Islet precursor cell (in vitro differentiated cells): ENCODE data around the gene CTSL.
"Not testable (repeated sequence)": the region's sequence is repeated elsewhere in the genome, so short reads cannot be mapped to it uniquely, and the experiment has no call there.

Experiments
- DNase-seq: peaks from one replicate; pipeline ENCODE4 v3.0.0-alpha.2; 2018

CTSL gene

DNA sequence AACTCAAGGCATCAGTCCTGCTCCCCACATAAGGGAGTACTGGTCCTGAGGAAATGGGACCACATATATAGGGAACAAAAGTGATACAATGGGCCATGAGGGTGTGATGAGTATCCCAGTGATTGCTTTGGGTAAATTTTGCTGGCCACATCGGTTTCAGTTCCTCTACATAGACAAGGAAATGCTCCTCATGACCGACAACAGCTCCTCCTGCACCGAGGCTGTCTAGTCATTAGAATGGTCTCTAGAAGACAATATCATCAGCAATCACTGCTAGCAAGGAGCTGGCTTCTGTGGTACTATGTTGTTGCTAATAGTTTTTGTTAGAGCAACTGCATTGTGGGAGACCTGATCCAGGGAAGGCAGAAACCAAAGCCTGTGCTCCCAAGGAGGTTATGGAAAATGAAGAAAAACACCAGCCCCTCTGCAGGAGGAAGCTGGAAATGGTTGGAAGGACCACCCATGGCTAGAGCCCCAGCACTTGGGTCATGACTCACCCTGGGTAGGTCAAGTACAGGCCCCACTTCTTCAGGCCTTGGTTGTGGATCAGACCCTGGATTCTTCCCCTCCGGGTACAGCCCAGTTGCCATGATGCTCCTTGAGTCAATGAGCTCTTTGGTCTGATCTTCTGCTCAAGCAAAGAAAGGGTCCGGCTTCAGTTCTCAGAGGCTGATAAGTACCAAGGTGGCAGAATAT is 3.4 kb upstream of the CTSL start:
- no peak for DNase-seq

DNA sequence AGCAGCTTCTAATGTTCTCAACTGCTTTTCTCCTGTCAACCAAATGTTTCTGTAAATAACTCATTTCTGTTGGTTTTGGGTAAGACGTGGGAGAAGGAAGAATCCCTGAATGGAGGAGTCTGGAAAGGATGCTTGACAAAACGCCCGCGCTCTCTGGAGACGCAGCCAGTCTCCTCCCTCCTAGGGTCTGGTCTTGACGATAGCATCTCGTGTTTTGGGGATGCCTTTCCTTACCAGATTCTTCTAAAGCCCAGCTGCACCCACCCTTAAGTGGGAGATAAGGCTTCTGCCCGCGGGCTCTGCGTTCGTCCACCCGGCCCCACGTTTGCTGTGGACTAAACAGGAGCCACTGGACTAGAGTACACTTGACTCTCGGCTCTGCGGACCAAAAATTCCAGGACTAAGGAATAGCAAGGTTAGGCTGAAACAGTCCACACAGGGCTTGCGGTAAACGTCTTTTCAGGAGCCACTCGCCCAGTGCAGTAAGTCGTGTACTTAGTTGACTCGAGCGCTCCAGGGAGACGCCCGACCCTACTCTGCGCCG is 491 bp upstream of the CTSL start:
- DNase-seq, result no peak

DNA sequence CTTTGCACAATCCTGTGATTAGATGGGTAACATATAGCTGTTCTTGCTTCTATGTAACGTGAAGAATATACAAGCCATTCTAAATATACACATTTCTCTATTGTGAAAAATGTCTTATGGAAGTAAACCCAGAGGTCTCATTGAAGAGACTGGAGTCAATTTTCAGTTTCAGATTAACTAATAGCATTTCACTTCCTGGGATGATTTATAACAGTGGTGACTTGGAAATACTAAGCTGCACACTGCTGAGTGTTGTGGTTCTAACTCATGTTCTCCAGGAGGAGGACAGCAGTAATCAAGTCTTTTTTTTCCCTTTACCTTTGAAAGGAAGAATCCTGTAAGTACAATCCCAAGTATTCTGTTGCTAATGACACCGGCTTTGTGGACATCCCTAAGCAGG is 3.3 kb downstream of the CTSL start:
- no peak for DNase-seq

DNA sequence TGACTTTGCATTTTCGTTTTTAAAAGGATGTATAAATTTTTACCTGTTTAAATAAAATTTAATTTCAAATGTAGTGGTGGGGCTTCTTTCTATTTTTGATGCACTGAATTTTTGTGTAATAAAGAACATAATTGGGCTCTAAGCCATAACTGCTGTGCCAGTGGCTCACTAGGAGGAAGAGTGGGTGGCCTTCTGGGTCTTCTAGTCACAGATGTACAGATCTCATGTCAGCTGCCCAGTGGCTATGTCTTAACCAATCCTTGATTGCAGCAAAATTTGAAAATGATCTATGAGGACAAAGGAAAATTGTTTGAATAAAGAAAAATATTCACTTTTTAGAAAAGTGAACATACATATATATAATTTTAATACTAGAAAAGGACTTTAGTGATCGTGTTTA is 5.4 kb downstream of the CTSL start:
- no peak for DNase-seq

DNA sequence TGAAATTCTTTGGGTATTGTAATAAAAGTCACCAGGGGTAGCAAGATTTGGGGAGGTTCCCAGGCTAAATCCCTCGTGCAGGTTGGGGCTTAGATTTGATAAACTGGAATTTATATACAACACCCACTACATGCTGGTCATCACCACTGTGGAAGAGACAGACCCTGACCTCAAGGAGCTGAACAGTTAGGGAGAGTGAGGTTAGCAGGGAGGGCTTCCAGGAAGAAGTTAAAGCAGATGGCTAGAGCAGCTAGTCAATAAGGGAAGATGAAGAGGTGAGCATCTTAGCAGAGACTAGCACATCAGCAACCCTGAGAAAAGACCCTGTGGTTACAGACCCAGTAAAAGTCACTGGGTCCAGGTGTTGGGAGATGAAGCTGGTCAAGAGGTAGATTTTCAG is 6.4 kb downstream of the CTSL start:
- DNase-seq, result no peak

DNA sequence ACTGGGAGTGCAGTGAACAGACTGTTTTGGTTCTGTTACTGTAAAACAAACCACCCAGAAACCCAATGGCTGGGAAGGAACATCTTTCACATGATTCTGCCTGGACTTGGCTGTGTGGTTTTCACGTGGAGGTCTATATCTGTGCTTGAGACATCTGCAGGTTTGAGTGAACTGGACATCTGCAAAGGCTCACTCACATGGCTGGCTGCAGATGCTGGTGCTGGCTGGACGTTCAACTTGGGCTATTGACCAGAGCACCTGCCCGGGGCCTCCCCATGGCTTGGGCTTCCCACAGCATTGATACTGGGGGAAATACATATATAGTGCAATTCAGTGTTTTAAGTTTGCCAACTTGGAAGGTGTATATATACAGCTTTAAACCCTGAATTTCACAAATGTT is 6.8 kb downstream of the CTSL start:
- no peak for DNase-seq

DNA sequence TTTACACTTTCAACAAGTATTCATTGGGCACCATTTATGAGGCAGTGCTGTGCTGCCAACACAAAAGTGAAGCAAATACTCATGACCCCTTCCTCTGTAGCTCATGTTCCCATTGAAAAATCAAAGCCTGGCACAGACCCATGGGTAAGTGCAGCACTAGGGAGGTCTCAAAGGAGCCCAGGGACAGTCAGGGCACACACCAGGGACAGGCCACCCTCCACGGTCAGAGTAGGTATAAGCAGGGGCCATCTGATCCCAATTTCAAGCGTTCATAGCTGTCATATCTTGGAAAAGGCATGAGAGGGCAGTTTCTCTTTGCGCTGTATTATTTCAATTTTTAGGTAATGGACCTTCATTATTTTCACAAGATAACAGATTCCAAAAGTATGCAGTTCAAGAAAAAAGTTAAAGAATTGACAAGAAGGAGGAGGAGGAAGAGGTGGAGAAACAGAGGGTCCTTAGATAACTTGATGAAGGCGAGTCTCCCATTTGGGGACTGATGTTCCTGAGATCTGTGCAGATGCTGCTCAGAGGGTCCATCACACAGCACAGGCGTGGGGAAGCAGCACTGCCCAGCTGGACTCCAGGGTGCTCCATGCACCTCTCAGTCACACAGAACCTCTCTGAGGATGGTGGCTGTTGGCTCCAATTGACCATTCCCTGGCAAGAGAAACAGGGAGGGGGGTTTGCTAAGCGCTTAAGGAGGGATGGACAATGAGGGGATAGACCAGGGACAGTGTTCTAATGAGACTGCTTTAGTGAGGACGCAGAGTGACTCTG is 7.5 kb downstream of the CTSL start:
- DNase-seq, result no peak

DNA sequence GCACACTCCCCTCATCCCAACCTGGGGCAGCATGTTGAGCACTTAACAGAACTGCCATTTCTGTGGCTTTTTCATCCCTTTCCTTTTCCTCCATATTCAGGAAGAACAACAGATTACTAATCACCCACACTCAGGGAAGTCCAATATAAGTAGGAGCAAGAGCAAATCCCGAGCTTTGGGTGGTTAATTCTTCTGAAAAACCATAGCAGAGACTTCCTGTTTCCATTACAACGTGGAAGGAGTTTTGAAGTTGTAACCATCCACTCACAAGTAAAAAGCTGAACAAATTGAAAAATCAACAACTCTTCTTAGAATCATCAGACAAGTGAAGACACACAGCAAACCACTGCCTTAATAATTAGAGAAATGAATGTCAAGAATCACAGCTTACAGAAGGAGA is 8.2 kb downstream of the CTSL start:
- DNase-seq, result no peak

DNA sequence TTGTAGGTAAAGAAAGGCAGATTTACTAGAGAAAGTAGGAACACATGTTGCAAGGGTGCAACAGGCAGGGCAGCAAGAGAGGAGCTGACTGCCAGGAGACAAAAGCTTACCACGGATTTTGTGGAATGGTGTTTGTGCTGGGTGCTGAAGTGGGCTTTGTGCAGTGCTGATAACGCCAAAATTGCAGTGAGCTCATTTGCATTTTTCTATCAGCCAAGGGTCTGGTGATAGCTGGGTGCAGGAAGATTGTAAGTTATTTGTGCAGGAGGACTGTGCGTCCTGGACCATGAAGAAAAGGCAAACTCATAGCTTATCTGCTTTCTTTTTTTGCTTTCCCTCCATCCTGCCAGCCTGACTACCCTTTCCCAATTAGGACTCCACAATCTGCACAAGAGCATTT is 13.6 kb downstream of the CTSL start:
- no peak for DNase-seq

DNA sequence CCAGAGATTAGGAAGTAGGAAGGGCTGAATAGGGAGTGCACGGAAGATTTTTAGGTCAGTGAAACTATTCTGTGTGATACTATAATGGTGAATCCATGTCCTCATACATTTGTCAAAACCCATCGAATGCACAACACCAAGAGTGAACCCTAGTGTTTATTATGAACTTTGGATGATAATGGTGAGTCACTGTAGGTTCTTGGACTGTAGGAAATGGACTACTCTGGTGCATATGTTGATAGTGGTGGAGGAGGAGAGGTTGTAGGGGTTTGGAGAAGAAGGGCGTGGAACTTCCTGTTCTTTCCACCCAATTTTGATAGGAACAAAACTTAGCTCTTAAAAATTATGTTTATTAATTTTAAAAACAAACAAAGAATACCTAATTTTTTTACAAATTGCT is 14.3 kb downstream of the CTSL start:
- no peak for DNase-seq

DNA sequence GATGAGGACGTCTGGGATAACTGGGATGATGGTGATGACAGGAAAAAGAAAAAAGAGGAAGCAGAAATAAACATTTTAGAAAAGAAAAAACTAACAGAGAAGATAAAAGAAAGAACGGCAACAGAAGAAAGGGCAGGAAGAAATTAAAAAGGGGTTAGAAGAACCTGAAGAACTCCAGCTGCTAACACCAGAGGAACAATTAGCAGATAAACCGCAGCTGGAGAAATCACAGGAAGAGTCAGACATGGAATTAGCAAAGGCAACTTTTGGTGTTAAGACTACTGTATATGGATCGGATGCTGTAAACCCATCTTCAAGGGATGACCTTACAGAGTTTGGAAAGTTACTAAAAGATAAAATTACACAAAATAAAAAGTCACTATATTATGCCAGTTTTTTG is 15.4 kb downstream of the CTSL start:
- DNase-seq, result no peak

DNA sequence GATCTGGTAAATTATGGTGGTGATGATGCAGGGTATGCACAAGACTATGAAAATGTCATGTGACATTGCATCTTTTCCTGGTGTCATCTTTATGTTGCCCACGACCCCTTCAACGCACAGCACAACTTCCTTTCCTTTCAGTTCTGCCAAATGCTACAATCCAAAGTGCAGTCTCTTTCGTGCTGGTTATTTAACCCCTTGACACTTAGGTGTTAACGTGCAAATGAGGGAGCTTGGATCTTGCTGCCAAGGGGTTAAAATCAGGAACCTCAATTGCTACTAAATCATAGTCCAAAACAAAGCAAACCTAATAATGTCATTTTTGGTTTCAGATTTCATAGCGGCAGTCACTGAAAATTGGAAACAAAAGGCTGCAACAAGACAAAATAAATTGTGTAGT is 16.0 kb downstream of the CTSL start:
- DNase-seq, result no peak

DNA sequence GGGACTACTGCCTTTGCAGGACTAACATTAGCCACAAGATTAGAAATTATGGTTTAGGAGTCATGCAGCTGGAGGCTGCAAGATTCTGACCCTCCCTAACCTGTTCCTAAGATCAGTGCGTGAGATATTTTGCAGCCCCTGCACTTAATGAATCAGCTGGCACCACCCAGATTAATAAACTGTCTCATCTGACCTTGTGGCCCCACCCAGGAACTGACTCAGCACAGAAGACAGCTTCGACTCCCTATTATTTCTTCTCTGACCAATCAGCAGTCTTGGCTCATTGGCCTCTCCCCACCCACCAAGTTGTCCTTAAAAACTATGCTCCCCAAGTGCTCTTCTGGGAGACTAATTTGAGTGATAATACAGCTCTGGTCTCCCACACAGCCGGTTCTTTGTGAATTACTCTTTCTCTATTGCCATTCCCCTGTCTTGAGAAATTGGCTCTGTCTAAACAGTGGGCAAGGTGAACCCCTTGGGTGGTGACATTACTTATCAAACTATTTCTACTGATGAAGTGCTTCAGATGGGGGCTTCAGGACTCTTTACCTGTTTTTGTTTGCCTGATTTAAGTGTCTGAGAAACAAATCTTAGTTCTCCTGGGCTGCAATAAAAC is 17.0 kb downstream of the CTSL start:
- no peak for DNase-seq

DNA sequence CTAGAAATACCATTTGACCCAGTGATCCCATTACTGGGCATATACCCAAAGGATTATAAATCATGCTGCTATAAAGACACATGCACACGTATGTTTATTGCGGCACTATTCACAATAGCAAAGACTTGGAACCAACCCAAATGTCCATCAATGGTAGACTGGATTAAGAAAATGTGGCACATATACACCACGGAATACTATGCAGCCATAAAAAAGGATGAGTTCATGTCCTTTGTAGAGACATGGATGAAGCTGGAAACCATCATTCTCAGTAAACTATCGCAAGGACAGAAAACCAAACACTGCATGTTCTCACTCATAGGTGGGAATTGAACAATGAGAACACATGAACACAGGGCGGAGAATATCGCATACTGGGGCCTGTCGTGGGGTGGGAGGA is 18.3 kb downstream of the CTSL start:
- not testable (repeated sequence) for DNase-seq

DNA sequence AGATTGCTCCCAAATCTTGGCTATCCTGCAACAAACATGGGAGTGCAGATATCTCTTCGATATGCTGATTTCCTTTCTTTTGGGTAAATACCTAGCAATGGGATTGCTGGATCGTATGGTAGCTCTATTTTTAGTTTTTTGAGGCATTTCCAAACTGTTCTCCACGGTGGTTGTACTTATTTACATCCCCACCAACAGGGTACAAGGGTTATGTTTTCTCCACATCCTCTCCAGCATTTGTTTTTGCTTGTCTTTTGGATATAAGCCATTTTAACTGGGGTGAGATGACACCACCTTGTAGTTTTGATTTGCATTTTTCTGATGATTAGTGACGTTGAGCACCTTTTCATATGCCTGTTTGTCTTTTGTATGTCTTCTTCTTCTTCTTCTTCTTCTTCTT is 20.3 kb downstream of the CTSL start:
- no peak for DNase-seq

DNA sequence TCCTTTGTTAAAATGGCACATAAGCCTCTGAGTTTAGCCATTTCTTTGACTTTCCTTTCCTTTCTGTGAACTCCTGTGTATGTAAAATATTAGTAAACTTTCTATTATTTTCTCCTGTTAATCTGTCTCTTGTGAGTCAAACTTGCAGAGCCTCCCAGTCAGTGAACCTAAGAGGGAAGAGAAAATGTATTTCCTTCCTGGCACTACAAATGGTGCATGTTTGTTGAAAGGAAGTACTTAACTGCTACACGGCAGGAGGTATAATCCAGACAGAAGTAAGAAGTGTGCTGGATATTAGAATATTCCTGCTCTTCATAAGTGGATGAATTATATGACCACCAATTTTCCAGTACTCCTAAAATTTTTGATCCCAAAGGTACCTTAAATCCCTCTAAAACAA is 23.0 kb downstream of the CTSL start:
- DNase-seq, result no peak

DNA sequence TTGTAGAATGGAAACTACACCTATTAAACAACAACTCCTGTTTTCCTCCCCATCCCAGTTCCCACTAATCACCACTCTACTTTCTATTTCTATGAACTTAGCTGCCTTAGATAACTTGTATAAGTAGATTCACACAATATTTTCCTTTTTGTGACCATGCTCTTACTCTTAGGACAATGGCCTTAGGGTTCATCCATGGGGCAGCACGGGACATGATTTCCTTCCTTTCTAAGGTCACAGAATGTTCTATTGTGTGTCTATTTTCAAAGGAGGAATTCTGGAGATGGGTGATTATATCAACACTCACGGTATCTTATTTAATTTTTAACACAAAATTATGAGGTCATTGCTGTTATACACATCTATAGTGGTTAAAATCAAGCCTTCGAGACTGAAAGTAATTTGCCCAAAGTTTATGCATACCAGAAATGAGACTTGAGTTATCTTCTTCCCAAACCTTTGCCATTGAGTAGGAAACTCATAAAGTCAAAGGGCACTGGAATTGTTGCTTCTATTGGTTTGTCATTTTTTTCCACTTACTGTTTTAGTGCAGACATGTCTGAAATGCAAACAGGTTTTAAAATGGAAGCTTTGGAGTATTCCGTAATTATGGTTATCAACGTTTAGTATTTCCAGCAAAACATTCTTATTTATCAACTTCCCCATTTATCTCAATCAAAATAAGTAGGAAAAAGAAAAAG is 23.6 kb downstream of the CTSL start:
- DNase-seq, result no peak

DNA sequence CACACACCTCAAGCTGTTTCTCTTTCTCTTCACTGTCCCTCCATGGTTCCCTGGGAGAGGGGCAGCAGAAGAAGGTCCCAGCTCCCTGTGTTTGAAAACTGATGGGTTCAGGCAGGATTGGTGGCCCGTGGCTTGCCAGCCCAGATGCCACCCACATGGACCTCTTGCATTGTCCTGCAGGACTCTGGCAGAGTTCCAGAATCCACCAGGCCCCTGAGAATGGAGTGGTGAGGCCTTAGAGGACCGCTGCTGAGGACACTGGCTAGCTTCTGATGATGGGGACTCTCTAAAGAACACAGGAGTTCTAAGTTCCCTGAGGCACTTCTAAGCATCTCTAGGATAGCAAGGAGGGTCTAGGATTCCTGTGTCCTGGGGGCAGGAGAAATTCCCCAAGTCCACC is 24.8 kb downstream of the CTSL start:
- no peak for DNase-seq

DNA sequence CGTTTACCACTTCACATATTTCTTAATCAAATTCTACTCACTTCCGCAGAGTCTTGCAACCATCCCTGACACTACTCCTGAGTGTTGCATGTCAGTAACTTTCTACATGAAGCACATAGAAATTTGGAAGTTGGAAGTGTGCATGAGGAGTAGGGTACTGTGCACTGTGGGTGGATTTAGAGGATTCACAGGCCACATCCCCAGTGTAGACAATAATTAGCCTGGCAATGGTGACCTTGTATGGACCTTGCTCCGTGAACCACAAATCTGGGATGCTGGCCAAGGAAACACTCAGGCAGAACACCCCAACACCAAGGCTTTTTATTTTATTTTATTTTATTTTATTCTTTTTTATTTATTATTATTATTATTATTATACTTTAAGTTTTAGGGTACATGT is 25.5 kb downstream of the CTSL start:
- DNase-seq, result no peak

DNA sequence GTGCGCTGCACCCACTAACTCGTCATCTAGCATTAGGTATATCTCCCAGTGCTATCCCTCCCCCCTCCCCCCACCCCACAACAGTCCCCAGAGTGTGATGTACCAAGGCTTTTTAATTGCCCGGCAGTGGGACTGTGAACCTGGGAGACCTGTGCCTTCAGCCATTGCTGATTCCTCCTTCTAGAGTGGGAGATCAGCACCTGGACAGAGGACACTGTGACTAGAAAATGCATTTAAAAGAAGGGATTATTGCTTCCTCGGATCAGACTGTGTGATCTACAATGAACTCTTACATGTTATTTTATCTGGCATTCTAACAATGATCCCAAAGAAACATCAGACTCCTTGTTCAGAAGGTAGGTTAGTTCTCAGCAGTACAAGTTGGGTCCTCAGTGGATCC is 25.9 kb downstream of the CTSL start:
- no peak for DNase-seq

DNA sequence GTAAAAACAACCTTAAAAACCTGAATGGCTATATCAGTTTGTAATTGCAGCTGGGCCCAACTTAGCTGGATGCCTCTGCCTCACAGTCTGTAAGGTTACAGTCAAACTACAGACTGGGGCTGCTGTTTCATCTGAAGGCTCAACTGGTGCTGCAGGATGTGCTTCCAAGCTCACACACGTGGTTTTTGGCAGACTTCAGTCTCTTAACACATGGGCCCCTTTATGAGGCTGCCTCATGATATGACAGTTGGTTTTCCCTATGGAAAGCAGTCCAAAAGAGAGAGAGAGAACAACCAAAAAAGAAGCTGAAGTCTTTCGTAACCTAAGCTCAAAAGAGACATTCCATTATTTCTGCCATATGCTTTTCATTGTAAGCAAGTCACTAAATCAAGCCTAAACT is 27.4 kb downstream of the CTSL start:
- DNase-seq, result no peak

DNA sequence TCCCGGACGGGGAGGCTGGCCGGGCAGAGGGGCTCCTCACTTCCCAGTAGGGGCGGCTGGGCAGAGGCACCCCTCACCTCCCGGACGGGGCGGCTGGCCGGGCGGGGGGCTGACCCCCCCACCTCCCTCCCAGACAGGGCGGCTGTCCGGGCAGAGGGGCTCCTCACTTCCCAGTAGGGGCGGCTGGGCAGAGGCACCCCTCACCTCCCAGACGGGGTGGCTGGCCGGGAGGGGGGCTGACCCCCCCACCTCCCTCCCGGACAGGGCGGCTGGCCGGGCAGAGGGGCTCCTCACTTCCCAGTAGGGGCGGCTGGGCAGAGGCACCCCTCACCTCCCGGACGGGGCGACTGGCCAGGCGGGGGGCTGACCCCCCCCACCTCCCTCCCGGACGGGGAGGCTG is 32.4 kb downstream of the CTSL start:
- not testable (repeated sequence) for DNase-seq

DNA sequence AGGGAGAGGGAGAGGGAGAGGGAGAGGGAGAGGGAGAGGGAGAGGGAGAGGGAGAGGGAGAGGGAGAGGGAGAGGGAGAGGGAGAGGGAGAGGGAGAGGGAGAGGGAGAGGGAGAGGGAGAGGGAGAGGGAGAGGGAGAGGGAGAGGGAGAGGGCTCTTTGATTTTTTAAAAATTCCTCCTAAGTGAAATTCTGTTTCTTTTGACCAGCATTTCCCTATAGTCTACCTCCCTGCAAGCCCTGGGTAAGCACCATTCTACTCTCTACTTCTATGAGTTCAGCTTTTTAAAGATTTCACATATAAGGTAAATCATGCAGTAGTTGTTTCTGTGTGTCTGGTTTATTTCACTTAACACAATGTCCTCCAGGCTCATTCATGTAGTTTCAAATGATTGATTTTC is 34.1 kb downstream of the CTSL start:
- not testable (repeated sequence) for DNase-seq

DNA sequence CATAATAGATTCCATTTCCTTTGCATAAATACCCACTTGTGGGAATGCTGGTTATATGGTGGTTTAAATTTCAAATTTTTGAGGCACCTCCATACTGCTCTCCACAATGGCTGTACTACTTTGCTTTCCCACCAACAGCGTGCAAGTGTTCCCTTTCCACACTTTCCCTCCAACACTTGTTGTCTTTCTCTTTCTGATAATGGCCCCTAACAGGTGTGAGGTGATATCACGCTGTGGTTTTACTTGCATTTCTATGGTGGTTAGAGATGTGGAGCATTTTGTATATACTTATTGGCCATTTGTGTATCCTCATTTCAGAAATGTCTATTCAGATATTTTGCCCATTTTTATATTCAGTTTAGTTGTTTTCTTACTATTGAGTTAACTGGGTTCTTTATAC is 34.6 kb downstream of the CTSL start:
- no peak for DNase-seq
